A673 (cell line): ENCODE data around the gene TMEM130. TPM values are rescaled to one million over a fixed set of nuclear protein-coding genes. Genes with fewer than 3 reads are reported as not detected.

Experiments used
- BruUV-seq: library from RNA; stranded (reverse); fragments of 400-500 nt; replicated peaks from 2 replicates; lab custom pipeline; 2021; lab: Mats Ljungman, UMichigan
- CTCF ChIA-PET: fragments of 300-600 bp; sonication (Branson Sonifier 250); formaldehyde crosslinking; loops from one replicate; lab custom pipeline; 2022; ENCODE audit warnings: antibody characterized with exemption; lab: Charles Lee
- POLR2A ChIA-PET: fragments of 300-600 bp; sonication (Branson Sonifier 250); formaldehyde crosslinking; loops from one replicate; lab custom pipeline; 2022; ENCODE audit warnings: antibody characterized with exemption; ENCODE audit not compliant: low non-redundant PET; lab: Charles Lee
- DNase-seq: peaks from one replicate; pipeline ENCODE4 v3.0.0-alpha.2; 2015; ENCODE audit warnings: low spot score
- H3K27ac ChIP-seq: fragments of 200-600 bp; sonication (generic); 2 replicates; pipeline ENCODE4 v1.5.1; 2016; ENCODE audit warnings: mixed run types, low read depth, mild to moderate bottlenecking, mixed read lengths, antibody characterized with exemption, low read length; ENCODE audit not compliant: poor library complexity, severe bottlenecking
- H3K27me3 ChIP-seq: fragments of 200-600 bp; sonication (generic); replicated peaks from 2 replicates; pipeline ENCODE4 v1.6.1; 2017; ENCODE audit warnings: mixed run types, low read depth, mild to moderate bottlenecking, mixed read lengths, antibody characterized with exemption, low read length; ENCODE audit not compliant: insufficient read depth, poor library complexity
- H3K36me3 ChIP-seq: fragments of 200-600 bp; sonication (generic); 2 replicates; pipeline ENCODE4 v1.6.1; 2016; ENCODE audit warnings: mixed run types, mild to moderate bottlenecking, mixed read lengths, antibody characterized with exemption, low read length; ENCODE audit not compliant: insufficient read depth, poor library complexity, severe bottlenecking
- H3K4me1 ChIP-seq: fragments of 200-600 bp; sonication (generic); 2 replicates; pipeline ENCODE4 v1.6.1; 2017; ENCODE audit warnings: mixed run types, mild to moderate bottlenecking, mixed read lengths, antibody characterized with exemption, low read length; ENCODE audit not compliant: insufficient read depth, poor library complexity, severe bottlenecking
- H3K4me3 ChIP-seq: fragments of 200-600 bp; sonication (generic); 2 replicates; pipeline ENCODE4 v1.5.1; 2016; ENCODE audit warnings: low read depth, mixed run types, mild to moderate bottlenecking, mixed read lengths, low read length; ENCODE audit not compliant: poor library complexity, severe bottlenecking
- H3K9me3 ChIP-seq: fragments of 200-600 bp; sonication (generic); 2 replicates; pipeline ENCODE4 v1.6.1; 2016; ENCODE audit warnings: mixed run types, low read depth, mild to moderate bottlenecking, mixed read lengths, antibody characterized with exemption, low read length; ENCODE audit not compliant: poor library complexity, severe bottlenecking
- CTCF ChIP-seq: fragments of 300-800, 200-600 bp; sonication (generic); conservative IDR thresholded peaks from 2 replicates; pipeline ENCODE4 v1.5.1; 2017; ENCODE audit warnings: low read depth, mild to moderate bottlenecking, antibody characterized with exemption, low read length, moderate library complexity, mixed read lengths
- EZH2 ChIP-seq: fragments of 200-600 bp; sonication (generic); IDR thresholded peaks from 2 replicates; pipeline ENCODE4 v1.6.1; 2017; ENCODE audit warnings: borderline replicate concordance, low read depth, mild to moderate bottlenecking, mixed read lengths, antibody characterized with exemption, low read length; ENCODE audit not compliant: poor library complexity, severe bottlenecking
- intact Hi-C: fragments of 100-400 bp; cut with micrococcal nuclease; formaldehyde crosslinking; loops from one replicate; pipeline ENCODE4 v1.10.0; 2022; ENCODE audit not compliant: unreplicated experiment
- total RNA-seq: library from RNA; stranded (reverse); gene quantifications from 2 replicates; pipeline ENCODE4 v1.2.3, GENCODE V29; 2021

TMEM130 gene
- total RNA-seq, 1 experiment from 2014 or later, result not detected

- CTCF ChIA-PET, result no interaction called here
- Histone ChIP-seq H3K4me3 (no peak overlapping the region), H3K4me1 (no peaks in the 10 kb centered on the region), H3K36me3 (peaks cover 83% of the 10 kb centered on the region), H3K27me3 (no peaks in the 10 kb centered on the region), H3K27ac (no peak overlapping the region), H3K9me3 (no peaks in the 10 kb centered on the region)
- no peak for DNase-seq
- POLR2A ChIA-PET, result no interaction called here
- BruUV-seq, result no TSS peak
- intact Hi-C loops, result no loop called here
- no peak for TF ChIP-seq CTCF
- no peak for TF ChIP-seq EZH2
These were observed 39.7 kb upstream of the TMEM130 start for GRCh38 chr7:98909487-98909886.

GRCh38 chr7:98908585-98908984 lies 38.8 kb upstream of the TMEM130 start:
- no peak overlapping the region for H3K27ac ChIP-seq
- intact Hi-C loops, result no loop called here
- CTCF ChIA-PET, result no interaction called here
- POLR2A ChIA-PET, result no interaction called here
- H3K27me3 ChIP-seq, result no peaks in the 10 kb centered on the region
- peaks cover 84% of the 10 kb centered on the region for H3K36me3 ChIP-seq
- TF ChIP-seq EZH2 (no peak), CTCF (no peak)
- H3K4me3 ChIP-seq, result no peak overlapping the region
- DNase-seq, result no peak
- no peaks in the 10 kb centered on the region for H3K4me1 ChIP-seq
- no TSS peak for BruUV-seq
- no peaks in the 10 kb centered on the region for H3K9me3 ChIP-seq

GRCh38 chr7:98907570-98907969 lies 37.8 kb upstream of the TMEM130 start:
- intact Hi-C loops, result no loop called here
- BruUV-seq, result no TSS peak
- no peaks in the 10 kb centered on the region for H3K9me3 ChIP-seq
- no peak for DNase-seq
- no peaks in the 10 kb centered on the region for H3K4me1 ChIP-seq
- TF ChIP-seq EZH2, result no peak
- POLR2A ChIA-PET, result no interaction called here
- H3K4me3 ChIP-seq, result no peak overlapping the region
- no peaks in the 10 kb centered on the region for H3K27me3 ChIP-seq
- CTCF ChIA-PET, result no interaction called here
- H3K27ac ChIP-seq, result no peak overlapping the region
- peaks cover 85% of the 10 kb centered on the region for H3K36me3 ChIP-seq

GRCh38 chr7:98903246-98903645 lies 33.4 kb upstream of the TMEM130 start:
- DNase-seq, result no peak
- Histone ChIP-seq H3K4me1 (no peaks in the 10 kb centered on the region), H3K36me3 (peaks cover 86% of the 10 kb centered on the region), H3K4me3 (no peak overlapping the region), H3K9me3 (no peaks in the 10 kb centered on the region), H3K27me3 (no peaks in the 10 kb centered on the region), H3K27ac (no peak overlapping the region)
- CTCF ChIA-PET, result no interaction called here
- TF ChIP-seq CTCF (no peak), EZH2 (no peak)
- BruUV-seq, result no TSS peak
- intact Hi-C loops, result no loop called here
- POLR2A ChIA-PET, result no interaction called here
